HEK293 (cell line): Measurements from ENCODE around the gene ITPR3.
A peak's percentile ranks its signal among the peaks of the same experiment; 100 is the strongest.

Experiments
- CTCF ChIA-PET: fragments of 350-600 bp; formaldehyde crosslinking; extraction: SDS; loops from one replicate; lab custom pipeline; 2021; ENCODE audit warnings: antibody characterized with exemption; lab: Yijun Ruan, JAX
- POLR2A ChIA-PET: fragments of 300-600 bp; formaldehyde crosslinking; extraction: SDS; loops from one replicate; lab custom pipeline; 2020; ENCODE audit warnings: antibody characterized with exemption, inconsistent platforms; lab: Yijun Ruan, JAX
- H3K27ac ChIP-seq: fragments of 200-500 bp; sonication (Bioruptor generic); 2 replicates; pipeline ENCODE4 v1.5.1; 2014; ENCODE audit warnings: low read depth, low read length, control low read depth, inconsistent platforms; ENCODE audit errors: extremely low read depth
- H3K36me3 ChIP-seq, 2 experiments: fragments of 200-500 bp in 1 of 2; sonication (Bioruptor generic) in 1 of 2; 1 replicate in 1 of 2; 2 replicates in 1 of 2; pipeline ENCODE4 v1.5.1; 2014 to 2017; ENCODE audit warnings: inconsistent platforms in 2 of 2, low read length in 2 of 2; ENCODE audit not compliant: control insufficient read depth in 2 of 2, insufficient read depth in 1 of 2
- H3K4me1 ChIP-seq: fragments of 200-500 bp; sonication (Bioruptor generic); 2 replicates; pipeline ENCODE4 v1.5.1; 2014; ENCODE audit warnings: mild to moderate bottlenecking, low read length, inconsistent platforms; ENCODE audit not compliant: control insufficient read depth, insufficient read depth
- H3K4me3 ChIP-seq: 2 replicates; pipeline ENCODE4 v1.5.1; 2011; ENCODE audit warnings: low read depth, mild to moderate bottlenecking, control low read depth, low read length, moderate library complexity
- H3K9me3 ChIP-seq: fragments of 200-500 bp; sonication (Bioruptor generic); 2 replicates; pipeline ENCODE4 v1.5.1; 2014; ENCODE audit warnings: low read depth, low read length, inconsistent platforms; ENCODE audit not compliant: control insufficient read depth, insufficient read depth
- EGR2 ChIP-seq: fragments of 450-650 bp; formaldehyde crosslinking; IDR thresholded peaks from 2 replicates; pipeline ENCODE4 v1.5.1; 2016; ENCODE audit warnings: low read depth, missing biosample characterization, missing genetic modification characterization
- IKZF3 ChIP-seq: fragments of 450-650 bp; IDR thresholded peaks from 2 replicates; pipeline ENCODE4 v1.5.0; 2018; ENCODE audit warnings: missing biosample characterization, mild to moderate bottlenecking, missing genetic modification characterization, moderate library complexity
- PRDM10 ChIP-seq: fragments of 450-650 bp; formaldehyde crosslinking; IDR thresholded peaks from 2 replicates; pipeline ENCODE4 v1.5.1; 2016; ENCODE audit warnings: missing biosample characterization, missing genetic modification characterization
- SCRT2 ChIP-seq: fragments of 450-650 bp; formaldehyde crosslinking; IDR thresholded peaks from 2 replicates; pipeline ENCODE4 v1.5.1; 2016; ENCODE audit warnings: missing biosample characterization, missing genetic modification characterization
- ZBTB17 ChIP-seq: fragments of 450-650 bp; formaldehyde crosslinking; IDR thresholded peaks from 2 replicates; pipeline ENCODE4 v1.5.1; 2016; ENCODE audit warnings: missing biosample characterization, missing genetic modification characterization
- ZBTB21 ChIP-seq: fragments of 450-650 bp; formaldehyde crosslinking; IDR thresholded peaks from 2 replicates; pipeline ENCODE4 v1.5.1; 2017; ENCODE audit warnings: missing biosample characterization, missing genetic modification characterization
- ZFHX2 ChIP-seq: fragments of 450-650 bp; formaldehyde crosslinking; conservative IDR thresholded peaks from 2 replicates; pipeline ENCODE4 v1.5.1; 2016; ENCODE audit warnings: missing biosample characterization, missing genetic modification characterization
- ZFP41 ChIP-seq: fragments of 450-650 bp; formaldehyde crosslinking; IDR thresholded peaks from 2 replicates; pipeline ENCODE4 v1.5.1; 2016; ENCODE audit warnings: missing biosample characterization, missing genetic modification characterization, borderline replicate concordance
- ZIC2 ChIP-seq: fragments of 450-650 bp; formaldehyde crosslinking; IDR thresholded peaks from 2 replicates; pipeline ENCODE4 v1.5.1; 2016; ENCODE audit warnings: missing biosample characterization, missing genetic modification characterization
- ZNF16 ChIP-seq: fragments of 450-650 bp; formaldehyde crosslinking; IDR thresholded peaks from 2 replicates; pipeline ENCODE4 v1.5.1; 2016; ENCODE audit warnings: low read depth, missing biosample characterization, missing genetic modification characterization
- ZNF292 ChIP-seq: fragments of 450-650 bp; formaldehyde crosslinking; IDR thresholded peaks from 2 replicates; pipeline ENCODE4 v1.5.1; 2016; ENCODE audit warnings: low read depth, missing biosample characterization, missing genetic modification characterization, borderline replicate concordance
- ZNF341 ChIP-seq: fragments of 450-650 bp; formaldehyde crosslinking; IDR thresholded peaks from 2 replicates; pipeline ENCODE4; 2016; ENCODE audit warnings: low read depth, missing biosample characterization, missing genetic modification characterization
- ZNF362 ChIP-seq: fragments of 450-650 bp; formaldehyde crosslinking; IDR thresholded peaks from 2 replicates; pipeline ENCODE4 v1.5.1; 2016; ENCODE audit warnings: missing biosample characterization, missing genetic modification characterization
- ZNF423 ChIP-seq: fragments of 450-650 bp; formaldehyde crosslinking; IDR thresholded peaks from 2 replicates; pipeline ENCODE4 v1.5.1; 2016; ENCODE audit warnings: missing biosample characterization, missing genetic modification characterization
- ZNF561 ChIP-seq: fragments of 450-650 bp; IDR thresholded peaks from 2 replicates; pipeline ENCODE4 v1.5.1; 2018; ENCODE audit warnings: missing biosample characterization, missing genetic modification characterization, borderline replicate concordance
- ZNF654 ChIP-seq: fragments of 450-650 bp; formaldehyde crosslinking; IDR thresholded peaks from 2 replicates; pipeline ENCODE4 v1.5.1; 2016; ENCODE audit warnings: low read depth, missing biosample characterization, missing genetic modification characterization
- ZNF830 ChIP-seq: fragments of 450-650 bp; IDR thresholded peaks from 2 replicates; pipeline ENCODE4 v1.5.0; 2018; ENCODE audit warnings: missing biosample characterization, missing genetic modification characterization, low read depth, mild to moderate bottlenecking, moderate library complexity

ITPR3 gene

GRCh38 chr6:33592280-33592594, 28.9 kb upstream of the ITPR3 start:
- no peak overlapping the region for H3K27ac ChIP-seq
- no peaks in the 10 kb centered on the region for H3K36me3 ChIP-seq
- ChIA-PET CTCF (interaction anchor here (0.6 to 1.6 kb wide), 4 partner anchors 10 to 257 kb away, joined by 3 to 8 read pairs (median 4); no protein-coding TSS in a partner anchor), POLR2A (interaction anchor here (0.9 to 1.8 kb wide), 2 partner anchors 109 to 119 kb away, joined by 3 to 5 read pairs; partner anchors contain the start of gene UQCC2)
- H3K9me3 ChIP-seq: no peaks in the 10 kb centered on the region
- TF ChIP-seq ZNF654 (tag by site-specific recombination) (no peak), ZNF341 (tag by site-specific recombination) (peak; percentile 39), EGR2 (tag by site-specific recombination) (0 out of 2 replicates have a peak, but pooled peaks have one; percentile 7), ZIC2 (tag by site-specific recombination) (no peak)
- no peaks in the 10 kb centered on the region; the same call in 1 of the 2 replicates for H3K4me1 ChIP-seq
- no peak overlapping the region for H3K4me3 ChIP-seq

- H3K9me3 ChIP-seq: no peaks in the 10 kb centered on the region
- H3K4me1 ChIP-seq: no peaks in the 10 kb centered on the region; the same call in 1 of the 2 replicates
- ChIA-PET POLR2A (interaction anchor here (0.9 to 1.8 kb wide), 2 partner anchors 108 to 119 kb away, joined by 3 to 5 read pairs; partner anchors contain the start of gene UQCC2), CTCF (interaction anchor here (0.6 to 3.4 kb wide), 5 partner anchors 10 to 257 kb away, joined by 3 to 13 read pairs (median 4); no protein-coding TSS in a partner anchor)
- H3K4me3 ChIP-seq: no peak overlapping the region
- H3K36me3 ChIP-seq: no peaks in the 10 kb centered on the region
- H3K27ac ChIP-seq: no peak overlapping the region
- TF ChIP-seq ZNF561 (tag by site-specific recombination): no peak
- TF ChIP-seq ZFHX2 (tag by site-specific recombination): peak; percentile 26
Measured at GRCh38 chr6:33592595-33593413, 28.3 kb upstream of the ITPR3 start.

GRCh38 chr6:33593414-33593727, 27.8 kb upstream of the ITPR3 start:
- Histone ChIP-seq H3K27ac (no peak overlapping the region), H3K9me3 (no peaks in the 10 kb centered on the region), H3K36me3 (no peaks in the 10 kb centered on the region), H3K4me3 (no peak overlapping the region), H3K4me1 (no peaks in the 10 kb centered on the region; the same call in 1 of the 2 replicates)
- ChIA-PET CTCF (interaction anchor here (3.4 kb wide), 1 partner anchor 107 kb away, joined by 13 read pairs; no protein-coding TSS in a partner anchor), POLR2A (interaction anchor here (1.0 kb wide), 1 partner anchor 13 kb away, joined by 3 read pairs; the partner anchor contains the start of gene BAK1)
- no peak for TF ChIP-seq ZNF292
- TF ChIP-seq SCRT2: no peak
- TF ChIP-seq ZBTB21 (tag by site-specific recombination): no peak

- Histone ChIP-seq H3K4me1 (no peaks in the 10 kb centered on the region; the same call in 1 of the 2 replicates), H3K4me3 (no peak overlapping the region), H3K36me3 (no peaks in the 10 kb centered on the region), H3K9me3 (no peaks in the 10 kb centered on the region), H3K27ac (no peak overlapping the region)
- POLR2A ChIA-PET: interaction anchor here (0.9 kb wide), 1 partner anchor 15 kb away, joined by 3 read pairs; the partner anchor contains the start of gene BAK1
- CTCF ChIA-PET: interaction anchor here (0.6 to 4.6 kb wide), 4 partner anchors 10 to 134 kb away, joined by 4 to 24 read pairs (median 9); no protein-coding TSS in a partner anchor
- TF ChIP-seq IKZF3 (tag by site-specific recombination) (no peak), ZNF362 (tag by site-specific recombination) (0 out of 2 replicates have a peak, but pooled peaks have one; percentile 22), ZNF423 (no peak), ZFP41 (no peak), ZNF830 (tag by site-specific recombination) (no peak), PRDM10 (tag by site-specific recombination) (peak; percentile 44; the same call in 1 of the 2 replicates), ZNF16 (tag by site-specific recombination) (no peak), ZBTB17 (tag by site-specific recombination) (0 out of 2 replicates have a peak, but pooled peaks have one; percentile 15)
Measured at GRCh38 chr6:33595001-33595846, 25.9 kb upstream of the ITPR3 start.
